Subcutaneous preadipocyte (primary cell): ENCODE measurements around the gene USP17L19. TPM values are rescaled to one million over a fixed set of nuclear protein-coding genes. Genes with fewer than 3 reads are reported as not detected.

Experiments
- total RNA-seq: library from RNA; depleted of rRNA; stranded (reverse); fragments of >200 nt; gene quantifications from 2 replicates; pipeline ENCODE4 v1.2.3, GENCODE V29; 2012

USP17L19 gene
- not detected in 2 replicates for total RNA-seq

GRCh38 chr4:9253078-9253477 is at the start of gene USP17L19:
Gene USP17L19 (plus strand): TSS chr4:9253378. CDS start chr4:9253378, 0 bp downstream.

GRCh38 chr4:9210357-9210756 is 42.8 kb upstream of the USP17L19 start, which contains the start of gene USP17L10:
Gene USP17L10 (plus strand): TSS chr4:9210657. CDS start chr4:9210657, 0 bp downstream.

GRCh38 chr4:9215105-9215504 is 38.1 kb upstream of the USP17L19 start, which contains the start of gene USP17L11:
Gene USP17L11 (plus strand): TSS chr4:9215405. CDS start chr4:9215405, 0 bp downstream.

GRCh38 chr4:9219852-9220251 is 33.3 kb upstream of the USP17L19 start, which contains the start of gene USP17L12:
Gene USP17L12 (plus strand): TSS chr4:9220152. CDS start chr4:9220152, 0 bp downstream.

GRCh38 chr4:9224596-9224995 is 28.6 kb upstream of the USP17L19 start, which contains the start of gene USP17L13:
Gene USP17L13 (plus strand): TSS chr4:9224896. CDS start chr4:9224896, 0 bp downstream.

GRCh38 chr4:9234085-9234484 is 19.1 kb upstream of the USP17L19 start, which contains the start of gene USP17L15:
Gene USP17L15 (plus strand): TSS chr4:9234385. CDS start chr4:9234385, 0 bp downstream.

GRCh38 chr4:9243579-9243978 is 9.6 kb upstream of the USP17L19 start, which contains the start of gene USP17L17:
Gene USP17L17 (plus strand): TSS chr4:9243879. CDS start chr4:9243879, 0 bp downstream.

GRCh38 chr4:9247953-9248680 is 5.1 kb upstream of the USP17L19 start, which contains the start of gene USP17L18:
Gene USP17L18 (plus strand): TSS chr4:9248630. CDS start chr4:9248630, 0 bp downstream.

GRCh38 chr4:9257824-9258223 is 4.6 kb downstream of the USP17L19 start, which contains the start of gene USP17L20:
Gene USP17L20 (plus strand): TSS chr4:9258124. CDS start chr4:9258124, 0 bp downstream.

GRCh38 chr4:9262572-9262971 is 9.4 kb downstream of the USP17L19 start, which contains the start of gene USP17L21:
Gene USP17L21 (plus strand): TSS chr4:9262872. CDS start chr4:9262872, 0 bp downstream.

GRCh38 chr4:9267319-9267718 is 14.1 kb downstream of the USP17L19 start, which contains the start of gene USP17L22:
Gene USP17L22 (plus strand): TSS chr4:9267619. CDS start chr4:9267619, 0 bp downstream.

Other genes with a start within 250 kb of the USP17L19 start
- gene FAM90A26, start 83.0 kb upstream of the USP17L19 start, total RNA-seq, result not detected in 2 replicates
- gene USP17L10, start 42.7 kb upstream of the USP17L19 start, total RNA-seq, result not detected in 2 replicates
- gene USP17L11, start 38.0 kb upstream of the USP17L19 start, total RNA-seq, result not detected in 2 replicates
- gene USP17L12, start 33.2 kb upstream of the USP17L19 start, total RNA-seq, result not detected in 2 replicates
- not detected in 2 replicates for gene USP17L13, start 28.5 kb upstream of the USP17L19 start, total RNA-seq
- not detected in 2 replicates for gene USP17L15, start 19.0 kb upstream of the USP17L19 start, total RNA-seq
- not detected in 2 replicates for gene USP17L17, start 9.5 kb upstream of the USP17L19 start, total RNA-seq
- gene USP17L18, start 4.7 kb upstream of the USP17L19 start, total RNA-seq, result not detected in 2 replicates
- gene USP17L20, start 4.7 kb downstream of the USP17L19 start, total RNA-seq, result not detected in 2 replicates
- gene USP17L21, start 9.5 kb downstream of the USP17L19 start, total RNA-seq, result not detected in 2 replicates
- gene USP17L22, start 14.2 kb downstream of the USP17L19 start, total RNA-seq, result not detected in 2 replicates
- gene USP17L24, start 71.8 kb downstream of the USP17L19 start, total RNA-seq, result not detected in 2 replicates
- gene USP17L25, start 76.5 kb downstream of the USP17L19 start, total RNA-seq, result not detected in 2 replicates
- not detected in 2 replicates for gene USP17L26, start 81.3 kb downstream of the USP17L19 start, total RNA-seq
- gene USP17L5, start 86.0 kb downstream of the USP17L19 start, total RNA-seq, result not detected in 2 replicates
- not detected in 2 replicates for gene USP17L27, start 90.8 kb downstream of the USP17L19 start, total RNA-seq
- not detected in 2 replicates for gene USP17L28, start 95.5 kb downstream of the USP17L19 start, total RNA-seq
- gene USP17L29, start 100.3 kb downstream of the USP17L19 start, total RNA-seq, result not detected in 2 replicates
- gene USP17L30, start 109.8 kb downstream of the USP17L19 start, total RNA-seq, result not detected in 2 replicates
- gene DEFB131A, start 191.0 kb downstream of the USP17L19 start, total RNA-seq, result not detected in 2 replicates